ENCODE data around the gene NEUROG2. TPM values are rescaled to one million over a fixed set of nuclear protein-coding genes. Genes with fewer than 3 reads are reported as not detected.
"Not testable (repeated sequence)": the region's sequence is repeated elsewhere in the genome, so short reads cannot be mapped to it uniquely, and the experiment has no call there.

NEUROG2 gene
- total RNA-seq, 1 donor from 2014 or later, result not detected

DNA sequence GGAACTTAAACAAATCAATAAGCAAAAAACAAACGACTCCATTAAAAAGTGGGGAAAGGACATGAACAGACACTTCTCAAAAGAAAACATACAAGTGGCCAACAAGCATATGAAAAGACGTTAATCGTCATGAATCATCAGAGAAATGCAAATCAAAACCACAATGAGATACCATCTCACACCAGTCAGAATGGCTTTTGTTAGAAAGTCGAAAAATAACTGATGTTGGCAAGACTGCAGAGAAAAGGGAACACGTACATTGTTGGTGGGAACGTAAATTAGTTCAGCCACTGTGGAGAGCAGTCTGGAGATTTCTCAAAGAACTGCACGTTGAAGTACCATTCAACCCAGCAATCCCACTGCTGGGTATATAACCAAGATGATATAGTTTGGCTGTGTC is 23.7 kb downstream of the NEUROG2 start:
- DNase-seq (ENCODE audit: low read depth in 2 of 2), result no peak

DNA sequence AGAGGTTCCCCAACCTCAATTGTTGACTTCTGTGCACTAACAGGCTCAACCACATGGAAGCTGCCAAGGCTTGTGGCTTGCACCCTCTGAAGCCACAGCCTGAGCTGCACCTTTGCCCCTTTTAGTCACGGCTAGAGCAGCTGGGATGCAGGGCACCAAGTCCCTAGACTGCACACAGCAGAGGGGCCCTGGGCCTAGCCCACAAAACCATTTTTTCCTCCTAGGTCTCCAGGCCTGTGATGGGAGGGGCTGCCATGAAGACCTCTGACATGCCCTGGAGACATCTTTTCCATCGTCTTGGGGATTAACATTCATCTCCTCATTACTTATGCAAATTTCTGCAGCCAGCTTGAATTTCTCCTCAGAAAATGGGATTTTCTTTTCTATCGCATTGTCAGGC is 25.2 kb downstream of the NEUROG2 start:
- not testable (repeated sequence) for DNase-seq (ENCODE audit: low read depth in 2 of 2)

DNA sequence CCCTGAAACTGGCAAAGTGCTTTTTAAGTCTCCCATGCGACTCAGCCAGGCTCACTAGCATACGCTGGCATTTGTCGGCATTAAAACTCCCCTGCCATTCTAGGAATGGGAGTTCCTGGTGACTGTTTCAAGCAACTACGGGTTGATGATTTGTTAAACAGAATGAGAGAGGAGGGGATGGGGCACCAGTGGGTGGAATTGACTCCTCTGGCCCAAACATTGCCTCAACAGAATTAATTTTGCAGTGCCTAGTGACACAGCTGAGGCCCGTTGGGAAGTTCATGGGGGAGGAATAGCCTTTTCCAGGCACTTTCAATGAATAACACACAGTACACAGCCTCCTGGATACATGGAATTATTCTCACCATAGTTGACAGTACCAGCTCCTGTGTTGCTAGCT is 30.1 kb downstream of the NEUROG2 start:
- DNase-seq (ENCODE audit: low read depth in 2 of 2), result no peak

DNA sequence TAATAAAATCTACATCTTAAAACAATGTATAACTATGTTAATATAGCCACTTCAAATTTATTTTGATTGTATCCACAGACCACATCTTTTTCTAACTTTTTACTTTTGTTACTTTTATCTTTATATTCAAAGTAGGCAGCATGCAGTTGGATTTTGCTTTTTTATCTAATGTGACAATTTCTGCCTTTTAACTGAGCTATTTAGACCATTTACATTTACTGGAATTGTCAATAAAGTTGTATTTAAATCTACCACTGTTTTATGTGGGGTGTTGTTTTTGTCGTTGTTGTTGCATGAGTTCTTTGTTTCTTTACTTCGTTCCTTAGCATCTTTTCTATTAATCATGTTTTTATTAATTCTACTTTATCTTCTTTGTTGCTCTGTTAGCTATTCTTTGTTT is 42.0 kb downstream of the NEUROG2 start:
- no peak for DNase-seq (ENCODE audit: low read depth in 2 of 2)

DNA sequence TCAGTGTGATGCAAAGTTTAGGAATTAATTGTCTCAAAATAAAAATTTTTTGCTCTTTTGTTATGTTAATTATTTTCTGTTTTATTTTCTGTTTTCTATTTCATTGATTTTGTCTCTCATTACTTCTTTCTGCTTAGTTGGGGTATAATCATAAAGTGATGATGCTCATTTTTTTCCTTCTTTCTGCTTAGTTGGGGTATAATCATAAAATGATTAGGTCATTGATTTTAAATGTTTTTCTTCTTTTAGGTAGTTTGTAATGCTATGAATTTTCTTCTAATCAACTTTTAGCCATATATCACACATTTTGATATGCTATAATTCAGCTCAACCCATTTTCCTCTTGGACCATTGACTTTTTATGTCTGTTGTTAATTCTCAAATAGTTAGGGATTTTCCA is 43.7 kb downstream of the NEUROG2 start:
- no peak for DNase-seq (ENCODE audit: low read depth in 2 of 2)

Other genes starting within 250 kb of the NEUROG2 start
- 10.2 and 16.1 TPM in 2 replicates for gene TIFA, start 230.3 kb downstream of the NEUROG2 start, total RNA-seq
- gene ALPK1, start 218.8 kb downstream of the NEUROG2 start, total RNA-seq, result 1.1 and 1.2 TPM in 2 replicates
- 4.2 and 5.2 TPM in 2 replicates for gene ZGRF1, start 120.7 kb upstream of the NEUROG2 start, total RNA-seq
- gene LARP7, start 121.0 kb upstream of the NEUROG2 start, total RNA-seq, result 10.7 and 18.8 TPM in 2 replicates

Data from lung microvascular endothelial cell (primary cell).